GM12891 (cell line): ENCODE data around the gene PSTPIP2. TPM values are rescaled to one million over a fixed set of nuclear protein-coding genes. Genes with fewer than 3 reads are reported as not detected.

Experiments
- DNase-seq: peaks from one replicate; pipeline ENCODE4 v3.0.0; 2011; ENCODE audit warnings: low spot score; ENCODE audit not compliant: insufficient read length
- FAIRE-seq: peaks from 2 replicates; lab custom pipeline; 2011; peaks lifted over from hg19 to GRCh38; lab: Jason Lieb, UNC
- PAX5 ChIP-seq: IDR thresholded peaks from 2 replicates; pipeline ENCODE4 v1.6.1; 2011; ENCODE audit warnings: low read length, moderate library complexity, mild to moderate bottlenecking; ENCODE audit not compliant: insufficient read depth, severe bottlenecking
- POLR2A ChIP-seq: IDR thresholded peaks from 2 replicates; pipeline ENCODE4 v1.6.1; 2011; ENCODE audit warnings: low read depth, low read length, control low read depth
- POLR2AphosphoS5 ChIP-seq: IDR thresholded peaks from 2 replicates; pipeline ENCODE4 v1.6.1; 2011; ENCODE audit warnings: low read depth, low read length, control low read depth
- POU2F2 ChIP-seq: IDR thresholded peaks from 2 replicates; pipeline ENCODE4 v1.6.1; 2011; ENCODE audit warnings: low read depth, mild to moderate bottlenecking, control low read depth, low read length, moderate library complexity
- SPI1 ChIP-seq: IDR thresholded peaks from 2 replicates; pipeline ENCODE4 v1.6.1; 2011; ENCODE audit warnings: low read depth, low read length, control low read depth
- TAF1 ChIP-seq: IDR thresholded peaks from 2 replicates; pipeline ENCODE4 v1.6.1; 2011; ENCODE audit warnings: low read depth, low read length, control low read depth
- polyA plus RNA-seq: library from polyadenylated mRNA; unstranded; fragments of >200 nt; gene quantifications from one replicate; pipeline ENCODE4 v1.2.1, GENCODE V29; 2012; ENCODE audit warnings: low read depth, missing spikeins, inconsistent platforms; ENCODE audit not compliant: missing spikeins

Gene PSTPIP2
- 15.8 TPM for polyA plus RNA-seq

GRCh38 chr18:46071653-46072375 is at the start of gene PSTPIP2:
TSS of gene PSTPIP2 (minus strand) at chr18:46072260. CDS start at chr18:46072188, 72 bp downstream.
- TF ChIP-seq POLR2AphosphoS5: peak; percentile 51; the same call in 1 of the 2 replicates
- TF ChIP-seq TAF1: peak; percentile 62; the same call in 1 of the 2 replicates
- TF ChIP-seq SPI1: no peak
- TF ChIP-seq POLR2A: peak; percentile 60
- no peak for TF ChIP-seq PAX5
- peak; percentile 39; the same call in 1 of the 2 replicates for TF ChIP-seq POU2F2
- DNase-seq: peak; percentile 49
- FAIRE-seq: peak; percentile 90

- no peak for TF ChIP-seq POU2F2
- no peak for TF ChIP-seq SPI1
- no peak for TF ChIP-seq POLR2A
- no peak for TF ChIP-seq TAF1
- TF ChIP-seq PAX5: no peak
- no peak for TF ChIP-seq POLR2AphosphoS5
- no peak for FAIRE-seq
- no peak for DNase-seq
Observed at GRCh38 chr18:46113751-46114150, 41.7 kb upstream of the PSTPIP2 start.

- FAIRE-seq: no peak
- no peak for TF ChIP-seq TAF1
- TF ChIP-seq POLR2AphosphoS5: no peak
- TF ChIP-seq POLR2A: no peak
- TF ChIP-seq PAX5: no peak
- TF ChIP-seq POU2F2: no peak
- no peak for TF ChIP-seq SPI1
- no peak for DNase-seq
Observed at GRCh38 chr18:46110406-46110805, 38.3 kb upstream of the PSTPIP2 start.

DNA sequence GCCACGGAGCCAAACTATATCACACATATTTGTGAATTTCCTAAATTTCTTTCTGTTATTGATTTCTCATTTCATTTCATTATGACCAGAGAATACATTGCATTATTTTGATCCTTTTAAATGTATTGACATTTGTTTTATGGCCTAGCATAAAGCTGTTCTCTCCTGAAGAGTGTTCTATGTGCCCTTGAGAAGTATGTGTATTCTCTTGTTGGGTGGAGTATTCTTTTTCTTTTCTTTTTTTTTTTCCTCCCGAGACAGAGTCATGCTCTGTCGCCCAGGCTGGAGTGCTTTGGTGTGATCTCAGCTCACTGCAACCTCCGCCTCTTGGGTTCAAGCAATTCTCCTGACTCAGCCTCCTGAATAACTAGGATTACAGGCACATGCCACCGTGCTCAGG is 37.3 kb upstream of the PSTPIP2 start:
- DNase-seq (no peak), FAIRE-seq (no peak)
- TF ChIP-seq POLR2A: no peak
- no peak for TF ChIP-seq POU2F2
- TF ChIP-seq TAF1: no peak

- DNase-seq: peak; percentile 63
- peak; percentile 18; the same call in 1 of the 2 replicates for TF ChIP-seq POLR2A
- TF ChIP-seq PAX5: no peak
- FAIRE-seq: peak; percentile 78
Observed at GRCh38 chr18:46104128-46104911, 32.3 kb upstream of the PSTPIP2 start, which contains the start of gene HAUS1. TSS of gene HAUS1 (plus strand) at chr18:46104385. CDS start at chr18:46104412, 27 bp downstream.

- no peak for DNase-seq
- TF ChIP-seq TAF1 (no peak), POLR2A (no peak), POU2F2 (no peak), PAX5 (no peak), SPI1 (no peak), POLR2AphosphoS5 (no peak)
- no peak for FAIRE-seq
Observed at GRCh38 chr18:46099463-46099862, 27.4 kb upstream of the PSTPIP2 start.

- DNase-seq (no peak), FAIRE-seq (no peak)
- no peak for TF ChIP-seq POLR2A
- TF ChIP-seq TAF1: no peak
Observed at GRCh38 chr18:46098616-46098933, 26.5 kb upstream of the PSTPIP2 start.

DNA sequence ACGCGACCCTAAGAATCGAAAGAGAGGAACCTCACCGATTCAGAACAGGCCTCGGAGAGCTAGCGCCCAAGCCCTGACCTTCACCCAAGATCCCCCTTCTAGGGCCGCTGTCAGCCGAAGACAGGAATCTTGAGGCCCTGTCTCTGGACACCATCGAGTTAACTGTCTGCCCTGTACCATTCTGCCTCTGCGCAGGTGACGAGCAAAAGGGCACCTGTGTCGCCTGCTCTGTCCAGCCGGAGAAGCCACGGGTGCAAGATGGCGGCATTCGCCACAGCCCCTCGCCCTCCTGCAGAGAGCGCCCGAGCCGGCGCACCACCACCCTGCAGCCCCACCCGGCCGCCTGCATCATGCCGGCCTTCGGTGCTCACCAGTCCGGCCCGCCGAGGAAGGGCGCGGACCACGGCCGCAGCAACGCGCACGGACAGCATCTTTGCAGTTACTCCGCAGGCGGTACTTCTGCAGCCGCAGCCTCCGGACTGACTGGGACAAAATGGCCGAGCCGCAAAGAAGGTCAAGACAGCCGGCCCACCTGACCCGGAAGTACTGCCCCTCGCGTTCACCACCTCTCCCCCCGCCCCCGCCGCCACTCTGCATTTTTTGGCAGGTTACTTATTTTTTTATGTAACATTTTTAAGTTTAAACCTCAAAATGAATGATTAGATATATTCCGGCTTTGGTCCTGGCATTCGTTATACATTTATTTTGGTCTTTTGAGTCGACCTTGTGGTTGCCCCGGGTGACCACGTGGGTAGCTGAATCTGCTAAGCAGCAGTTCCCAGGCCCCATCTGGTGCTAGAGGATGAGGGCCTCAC is 25.9 kb upstream of the PSTPIP2 start, which contains the start of gene ATP5F1A:
ATP5F1A (minus strand) TSS at position 496 of the 815 bp plus-strand sequence; CDS start at position 431, 65 bp downstream.
- TF ChIP-seq PAX5: no peak
- TF ChIP-seq POLR2A: peak; percentile 91
- TF ChIP-seq POLR2AphosphoS5: peak; percentile 92
- no peak for TF ChIP-seq POU2F2
- TF ChIP-seq SPI1: no peak
- TF ChIP-seq TAF1: peak; percentile 60
- FAIRE-seq (peak; percentile 76), DNase-seq (peak; percentile 70)

- no peak for DNase-seq
- TF ChIP-seq TAF1 (no peak), PAX5 (no peak), POU2F2 (no peak), SPI1 (no peak), POLR2AphosphoS5 (no peak), POLR2A (no peak)
- FAIRE-seq: no peak
Observed at GRCh38 chr18:46097431-46097800, 25.4 kb upstream of the PSTPIP2 start.
